ENCODE measurements around the gene MICAL3. TPM values are rescaled to one million over a fixed set of nuclear protein-coding genes. Genes with fewer than 3 reads are reported as not detected.

Gene MICAL3
- total and polyA plus RNA-seq, 2 experiments from 2014 or later, result 6.1 to 25.1 TPM

GRCh38 chr22:17948101-17948500 lies 76.3 kb downstream of the MICAL3 start:
- Histone ChIP-seq H3K9ac (no peak overlapping the region), H3K27me3 (replicated peaks; ENCODE audit: insufficient read depth) (no peaks in the 10 kb centered on the region), H2AFZ (no peak overlapping the region), H3K4me3 (no peak overlapping the region), H3K79me2 (ENCODE audit: insufficient read depth) (peaks cover 99% of the 10 kb centered on the region), H3F3A (ENCODE audit: insufficient read depth) (peaks cover 21% of the 10 kb centered on the region), H3K9me2 (ENCODE audit: insufficient read depth) (no peaks in the 10 kb centered on the region), H4K20me1 (ENCODE audit: insufficient read depth) (peaks cover 10% of the 10 kb centered on the region), H3K4me2 (ENCODE audit: unreplicated experiment) (no peak overlapping the region), H3K9me3 (ENCODE audit: low read depth) (no peaks in the 10 kb centered on the region), H3K27ac (no peak overlapping the region), H3K4me1 (ENCODE audit: insufficient read depth) (peaks cover 25% of the 10 kb centered on the region), H3K36me3 (ENCODE audit: low read depth) (no peaks in the 10 kb centered on the region)
- no peak for DNase-seq
- no peak for TF ChIP-seq EZH2phosphoT487 (IDR thresholded peaks at IDR 0.05; ENCODE audit: insufficient read depth, low read depth)
- TF ChIP-seq EZH2 (IDR thresholded peaks at IDR 0.05; ENCODE audit: insufficient read depth, poor library complexity, severe bottlenecking), result no peak
- WGBS, 2 experiments (ENCODE audit: low coverage in 1 of 2, low lambda C conversion rate in 2 of 2, missing lambda C conversion rate in 2 of 2), result 94 to 97% methylated on average over 9 of the region's 9 CpGs
- in situ Hi-C loops (cut with MboI), result no loop called here

- Histone ChIP-seq H3F3A (ENCODE audit: insufficient read depth) (peaks cover 21% of the 10 kb centered on the region), H3K4me3 (no peak overlapping the region), H3K9ac (no peak overlapping the region), H3K27ac (no peak overlapping the region), H4K20me1 (ENCODE audit: insufficient read depth) (peaks cover 10% of the 10 kb centered on the region), H2AFZ (no peak overlapping the region), H3K36me3 (ENCODE audit: low read depth) (no peaks in the 10 kb centered on the region), H3K9me2 (ENCODE audit: insufficient read depth) (no peaks in the 10 kb centered on the region), H3K9me3 (ENCODE audit: low read depth) (no peaks in the 10 kb centered on the region), H3K27me3 (replicated peaks; ENCODE audit: insufficient read depth) (no peaks in the 10 kb centered on the region), H3K4me1 (ENCODE audit: insufficient read depth) (peaks cover 25% of the 10 kb centered on the region), H3K4me2 (ENCODE audit: unreplicated experiment) (no peak overlapping the region), H3K79me2 (ENCODE audit: insufficient read depth) (peaks cover 99% of the 10 kb centered on the region)
- DNase-seq, result no peak
- no peak for TF ChIP-seq EZH2 (IDR thresholded peaks at IDR 0.05; ENCODE audit: insufficient read depth, poor library complexity, severe bottlenecking)
- TF ChIP-seq EZH2phosphoT487 (IDR thresholded peaks at IDR 0.05; ENCODE audit: insufficient read depth, low read depth), result no peak
- 93 to 94% methylated on average over 9 of the region's 9 CpGs for WGBS, 2 experiments (ENCODE audit: low coverage in 1 of 2, low lambda C conversion rate in 2 of 2, missing lambda C conversion rate in 2 of 2)
- in situ Hi-C loops (cut with MboI), result no loop called here
Measured at GRCh38 chr22:17946662-17947367, 77.5 kb downstream of the MICAL3 start.

- DNase-seq, result no peak
- no peaks in the 10 kb centered on the region for H3K27me3 ChIP-seq (replicated peaks; ENCODE audit: insufficient read depth)
- H4K20me1 ChIP-seq (ENCODE audit: insufficient read depth), result peaks cover 10% of the 10 kb centered on the region
- no peak overlapping the region for H3K27ac ChIP-seq
- no peak overlapping the region for H2AFZ ChIP-seq
- TF ChIP-seq EZH2 (IDR thresholded peaks at IDR 0.05; ENCODE audit: insufficient read depth, poor library complexity, severe bottlenecking), result no peak
- no peak for TF ChIP-seq EZH2phosphoT487 (IDR thresholded peaks at IDR 0.05; ENCODE audit: insufficient read depth, low read depth)
- H3K4me2 ChIP-seq (ENCODE audit: unreplicated experiment), result no peak overlapping the region
- H3K4me3 ChIP-seq, result no peak overlapping the region
- no peaks in the 10 kb centered on the region for H3K9me2 ChIP-seq (ENCODE audit: insufficient read depth)
- H3F3A ChIP-seq (ENCODE audit: insufficient read depth), result peaks cover 17% of the 10 kb centered on the region
- in situ Hi-C loops (cut with MboI), result no loop called here
- H3K36me3 ChIP-seq (ENCODE audit: low read depth), result no peaks in the 10 kb centered on the region
- H3K79me2 ChIP-seq (ENCODE audit: insufficient read depth), result peaks cover 99% of the 10 kb centered on the region
- WGBS, 2 experiments (ENCODE audit: low coverage in 1 of 2, low lambda C conversion rate in 2 of 2, missing lambda C conversion rate in 2 of 2), result 85 to 89% methylated on average over 16 of the region's 16 CpGs
- peaks cover 21% of the 10 kb centered on the region for H3K4me1 ChIP-seq (ENCODE audit: insufficient read depth)
- no peak overlapping the region for H3K9ac ChIP-seq
- H3K9me3 ChIP-seq (ENCODE audit: low read depth), result no peaks in the 10 kb centered on the region
Measured at GRCh38 chr22:17945888-17946648, 78.3 kb downstream of the MICAL3 start.

- no peak for DNase-seq
- no peak overlapping the region for H2AFZ ChIP-seq
- no peak overlapping the region for H3K27ac ChIP-seq
- H3F3A ChIP-seq (ENCODE audit: insufficient read depth), result peaks cover 13% of the 10 kb centered on the region
- in situ Hi-C loops (cut with MboI), result no loop called here
- WGBS, 2 experiments (ENCODE audit: low coverage in 1 of 2, low lambda C conversion rate in 2 of 2, missing lambda C conversion rate in 2 of 2), result 92 to 94% methylated on average over 13 to 15 of the region's 15 CpGs
- TF ChIP-seq EZH2 (IDR thresholded peaks at IDR 0.05; ENCODE audit: insufficient read depth, poor library complexity, severe bottlenecking) (no peak), EZH2phosphoT487 (IDR thresholded peaks at IDR 0.05; ENCODE audit: insufficient read depth, low read depth) (no peak)
- no peak overlapping the region for H3K9ac ChIP-seq
- peaks cover 15% of the 10 kb centered on the region for H3K4me1 ChIP-seq (ENCODE audit: insufficient read depth)
- no peaks in the 10 kb centered on the region for H3K9me3 ChIP-seq (ENCODE audit: low read depth)
- H3K79me2 ChIP-seq (ENCODE audit: insufficient read depth), result peaks cover 100% of the 10 kb centered on the region
- H3K27me3 ChIP-seq (replicated peaks; ENCODE audit: insufficient read depth), result no peaks in the 10 kb centered on the region
- no peaks in the 10 kb centered on the region for H3K9me2 ChIP-seq (ENCODE audit: insufficient read depth)
- H3K4me3 ChIP-seq, result no peak overlapping the region
- no peaks in the 10 kb centered on the region for H3K36me3 ChIP-seq (ENCODE audit: low read depth)
- no peak overlapping the region for H3K4me2 ChIP-seq (ENCODE audit: unreplicated experiment)
- peaks cover 10% of the 10 kb centered on the region for H4K20me1 ChIP-seq (ENCODE audit: insufficient read depth)
Measured at GRCh38 chr22:17945156-17945887, 79.0 kb downstream of the MICAL3 start.

Data from GM23248 (cell line).